ENCODE measurements around the gene ADD3.

DNA sequence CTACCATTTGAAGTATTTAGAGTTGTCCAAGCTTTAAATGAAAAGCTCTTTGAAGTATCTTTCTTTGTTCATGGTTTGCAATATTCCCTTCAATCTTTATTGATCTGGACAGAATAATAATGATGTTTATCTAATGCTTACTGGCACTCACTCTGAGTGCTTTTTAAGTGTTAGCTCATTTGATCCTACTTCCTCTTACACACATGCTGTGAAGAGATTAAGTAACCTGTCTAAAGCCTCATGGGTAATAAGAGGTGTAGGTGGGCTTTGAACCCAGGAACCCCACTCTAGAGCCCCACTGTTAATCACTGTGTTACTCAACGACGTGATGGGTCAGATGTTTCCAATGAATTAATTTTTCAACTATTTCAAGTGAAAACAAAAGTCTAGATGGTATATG is 31.1 kb upstream of the ADD3 start:
- TF ChIP-seq, protein P1, sequence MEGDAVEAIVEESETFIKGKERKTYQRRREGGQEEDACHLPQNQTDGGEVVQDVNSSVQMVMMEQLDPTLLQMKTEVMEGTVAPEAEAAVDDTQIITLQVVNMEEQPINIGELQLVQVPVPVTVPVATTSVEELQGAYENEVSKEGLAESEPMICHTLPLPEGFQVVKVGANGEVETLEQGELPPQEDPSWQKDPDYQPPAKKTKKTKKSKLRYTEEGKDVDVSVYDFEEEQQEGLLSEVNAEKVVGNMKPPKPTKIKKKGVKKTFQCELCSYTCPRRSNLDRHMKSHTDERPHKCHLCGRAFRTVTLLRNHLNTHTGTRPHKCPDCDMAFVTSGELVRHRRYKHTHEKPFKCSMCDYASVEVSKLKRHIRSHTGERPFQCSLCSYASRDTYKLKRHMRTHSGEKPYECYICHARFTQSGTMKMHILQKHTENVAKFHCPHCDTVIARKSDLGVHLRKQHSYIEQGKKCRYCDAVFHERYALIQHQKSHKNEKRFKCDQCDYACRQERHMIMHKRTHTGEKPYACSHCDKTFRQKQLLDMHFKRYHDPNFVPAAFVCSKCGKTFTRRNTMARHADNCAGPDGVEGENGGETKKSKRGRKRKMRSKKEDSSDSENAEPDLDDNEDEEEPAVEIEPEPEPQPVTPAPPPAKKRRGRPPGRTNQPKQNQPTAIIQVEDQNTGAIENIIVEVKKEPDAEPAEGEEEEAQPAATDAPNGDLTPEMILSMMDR (IDR thresholded peaks at IDR 0.05), result no peak
- no peak for TF ChIP-seq POLR2A (IDR thresholded peaks at IDR 0.05)

All from Peyer's patch (tissue), 4 donors.